ENCODE results near the gene CWC27.

DNA sequence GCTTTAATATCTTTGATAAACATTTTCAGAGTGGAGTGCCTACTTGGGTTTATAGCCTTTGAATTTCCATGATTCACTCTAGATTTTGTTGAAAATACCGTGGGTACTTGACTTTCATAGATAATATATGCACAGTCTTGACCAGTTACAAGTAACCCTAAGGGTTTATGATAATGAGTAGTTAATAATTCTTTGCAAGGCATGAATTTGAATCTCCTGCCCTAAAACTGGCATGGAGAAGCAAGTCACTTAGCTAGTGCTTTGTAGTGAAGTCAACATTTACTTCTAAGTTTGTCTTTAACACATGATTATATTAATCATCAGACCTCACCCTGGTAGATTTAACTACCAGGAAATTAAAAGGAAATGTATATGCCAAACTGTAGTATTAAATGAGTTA lies 115.8 kb downstream of the CWC27 start:
- no peak for TF ChIP-seq YEATS4 (CRISPR knock-in tag; IDR thresholded peaks at IDR 0.05; ENCODE audit: borderline replicate concordance)
- no peak for TF ChIP-seq ZNF101 (CRISPR knock-in tag; IDR thresholded peaks at IDR 0.05; ENCODE audit: borderline replicate concordance, low read depth)
- TF ChIP-seq, protein P1, sequence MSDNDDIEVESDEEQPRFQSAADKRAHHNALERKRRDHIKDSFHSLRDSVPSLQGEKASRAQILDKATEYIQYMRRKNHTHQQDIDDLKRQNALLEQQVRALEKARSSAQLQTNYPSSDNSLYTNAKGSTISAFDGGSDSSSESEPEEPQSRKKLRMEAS (IDR thresholded peaks at IDR 0.05) = no peak
- TF ChIP-seq, protein P2, sequence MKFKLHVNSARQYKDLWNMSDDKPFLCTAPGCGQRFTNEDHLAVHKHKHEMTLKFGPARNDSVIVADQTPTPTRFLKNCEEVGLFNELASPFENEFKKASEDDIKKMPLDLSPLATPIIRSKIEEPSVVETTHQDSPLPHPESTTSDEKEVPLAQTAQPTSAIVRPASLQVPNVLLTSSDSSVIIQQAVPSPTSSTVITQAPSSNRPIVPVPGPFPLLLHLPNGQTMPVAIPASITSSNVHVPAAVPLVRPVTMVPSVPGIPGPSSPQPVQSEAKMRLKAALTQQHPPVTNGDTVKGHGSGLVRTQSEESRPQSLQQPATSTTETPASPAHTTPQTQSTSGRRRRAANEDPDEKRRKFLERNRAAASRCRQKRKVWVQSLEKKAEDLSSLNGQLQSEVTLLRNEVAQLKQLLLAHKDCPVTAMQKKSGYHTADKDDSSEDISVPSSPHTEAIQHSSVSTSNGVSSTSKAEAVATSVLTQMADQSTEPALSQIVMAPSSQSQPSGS (CRISPR knock-in tag; IDR thresholded peaks at IDR 0.05) = no peak
- no peak for TF ChIP-seq CCDC6 (CRISPR knock-in tag; IDR thresholded peaks at IDR 0.05)
- TF ChIP-seq ZFP36 (IDR thresholded peaks at IDR 0.05; ENCODE audit: borderline replicate concordance, low read depth, low read length, partially characterized antibody) = no peak
- no peak for TF ChIP-seq ZNF335 (CRISPR knock-in tag; IDR thresholded peaks at IDR 0.05)
- TF ChIP-seq KAT8 (CRISPR knock-in tag; IDR thresholded peaks at IDR 0.05) = no peak
